HG03196 (cell line): ENCODE results near the gene CRISP3.
"Not testable (repeated sequence)": the region's sequence is repeated elsewhere in the genome, so short reads cannot be mapped to it uniquely, and the experiment has no call there.

Source experiments
- ATAC-seq: cut with Tn5 transposase; IDR thresholded peaks from one replicate; pipeline ENCODE4 v1.9.1; 2021; ENCODE audit not compliant: unreplicated experiment

Gene CRISP3

GRCh38 chr6:49744259-49744658, at the start of gene CRISP3:
Gene CRISP3 (minus strand): TSS chr6:49744388. CDS start chr6:49744367, 21 bp downstream.
- no peak for ATAC-seq

- ATAC-seq: no peak
These were observed 46.2 kb upstream of the CRISP3 start for GRCh38 chr6:49790341-49790740.

- no peak for ATAC-seq
These were observed 43.0 kb upstream of the CRISP3 start, which contains the start of gene PGK2 for GRCh38 chr6:49787176-49787575. Gene PGK2 (minus strand): TSS chr6:49787285. CDS start chr6:49787187, 98 bp downstream.

GRCh38 chr6:49784272-49784671, 40.1 kb upstream of the CRISP3 start:
- no peak for ATAC-seq

- ATAC-seq: no peak
These were observed 38.5 kb upstream of the CRISP3 start for GRCh38 chr6:49782725-49783124.

- ATAC-seq: no peak
These were observed 38.1 kb upstream of the CRISP3 start for GRCh38 chr6:49782293-49782692.

GRCh38 chr6:49776444-49776843, 32.3 kb upstream of the CRISP3 start:
- ATAC-seq: no peak

GRCh38 chr6:49775043-49775442, 30.9 kb upstream of the CRISP3 start:
- no peak for ATAC-seq

- no peak for ATAC-seq
These were observed 28.1 kb upstream of the CRISP3 start for GRCh38 chr6:49772285-49772684.

- no peak for ATAC-seq
These were observed 22.6 kb upstream of the CRISP3 start for GRCh38 chr6:49766762-49767161.

- no peak for ATAC-seq
These were observed 20.5 kb upstream of the CRISP3 start for GRCh38 chr6:49764571-49765236.

- no peak for ATAC-seq
These were observed 759 bp downstream of the CRISP3 start for GRCh38 chr6:49743429-49743828.

- ATAC-seq: no peak
These were observed 4.8 kb downstream of the CRISP3 start for GRCh38 chr6:49739423-49739822.

- ATAC-seq: no peak
These were observed 8.1 kb downstream of the CRISP3 start for GRCh38 chr6:49736017-49736508.

- no peak for ATAC-seq
These were observed 10.5 kb downstream of the CRISP3 start for GRCh38 chr6:49733680-49734079.

- ATAC-seq: no peak
These were observed 11.4 kb downstream of the CRISP3 start for GRCh38 chr6:49732781-49733180.

GRCh38 chr6:49730251-49730650, 13.9 kb downstream of the CRISP3 start:
- no peak for ATAC-seq

GRCh38 chr6:49723917-49724316, 20.3 kb downstream of the CRISP3 start:
- not testable (repeated sequence) for ATAC-seq

GRCh38 chr6:49721297-49721696, 22.9 kb downstream of the CRISP3 start:
- ATAC-seq: no peak

GRCh38 chr6:49720372-49720771, 23.8 kb downstream of the CRISP3 start:
- no peak for ATAC-seq

- ATAC-seq: no peak
These were observed 30.8 kb downstream of the CRISP3 start, which contains the start of gene CRISP2 for GRCh38 chr6:49713346-49713745. Gene CRISP2 (minus strand): TSS chr6:49713543. CDS start chr6:49709196, 4,347 bp downstream.

GRCh38 chr6:49698478-49698877, 45.7 kb downstream of the CRISP3 start:
- no peak for ATAC-seq

GRCh38 chr6:49693512-49693911, 50.7 kb downstream of the CRISP3 start:
- no peak for ATAC-seq
